Measurements from ENCODE around the gene C11orf87.

GRCh38 chr11:109426442-109427240, 4.7 kb downstream of the C11orf87 start:
- TF ChIP-seq POLR2A (IDR thresholded peaks at IDR 0.05) (no peak), CTCF (IDR thresholded peaks at IDR 0.05) (no peak)

Measured in Peyer's patch (tissue), 4 donors.